ENCODE measurements around the gene TSHZ2. TPM values are rescaled to one million over a fixed set of nuclear protein-coding genes. Genes with fewer than 3 reads are reported as not detected.
"Not testable (repeated sequence)": the region's sequence is repeated elsewhere in the genome, so short reads cannot be mapped to it uniquely, and the experiment has no call there.

The TSHZ2 gene
- polyA plus RNA-seq, 1 donor from 2014 or later: 0.73 TPM

DNA sequence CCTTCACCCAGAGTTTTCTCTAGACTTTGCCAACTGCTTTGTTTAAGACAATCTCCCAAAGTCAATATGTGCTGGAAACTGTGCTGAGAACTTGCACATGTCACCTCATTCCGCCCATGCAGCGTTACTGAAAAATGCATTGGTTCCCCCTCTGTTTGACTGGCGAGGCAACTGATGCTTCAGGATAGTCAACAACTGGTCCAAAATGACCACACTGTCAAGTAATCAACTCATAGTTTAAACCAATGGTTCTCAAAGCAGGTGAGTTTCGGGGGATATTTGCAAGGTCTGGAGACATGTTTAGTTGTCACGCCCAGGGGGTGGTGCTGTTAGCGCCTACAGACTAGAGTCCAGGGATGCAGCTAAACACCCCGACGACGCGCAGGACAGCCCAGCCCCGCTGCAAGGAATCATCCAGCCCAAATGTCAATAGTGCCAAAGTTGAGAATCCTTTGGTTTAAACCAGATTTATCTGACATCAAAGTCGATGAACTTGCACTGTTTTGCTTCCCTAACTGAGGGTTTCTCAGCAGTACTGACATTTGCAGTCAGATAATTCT, 451.5 kb downstream of the TSHZ2 start:
- Mint-ChIP-seq H3K27me3 (peaks cover 2% of the 10 kb centered on the region), H3K4me1 (no peaks in the 10 kb centered on the region), H3K27ac (peak overlapping the region in 1 of 3 donors; percentile 3), H3K4me3 (peak overlapping the region in 1 of 4 donors; percentile 61), H3K36me3 (no peaks in the 10 kb centered on the region), H3K9me3 (peaks cover 2 to 4% (median 2%) of the 10 kb centered on the region in 3 donors)

DNA sequence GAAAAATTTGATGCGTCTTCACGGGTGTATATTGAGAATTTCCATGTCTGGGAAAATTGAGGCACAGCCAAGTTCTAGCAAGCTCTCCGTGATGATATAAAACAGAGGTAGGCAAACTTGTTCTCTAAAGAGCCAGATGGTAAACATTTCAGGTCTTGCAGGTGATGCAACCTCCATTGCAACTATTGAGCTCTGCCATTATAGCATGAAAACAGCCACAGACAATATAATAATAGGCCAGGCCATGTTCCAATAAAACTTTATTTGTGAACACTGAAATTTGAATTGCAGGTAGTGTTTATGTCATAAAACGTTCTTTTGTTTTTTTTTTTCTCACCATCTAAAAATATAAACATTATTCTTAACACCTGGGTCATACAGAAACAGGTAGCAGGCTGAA, 453.3 kb downstream of the TSHZ2 start:
- Mint-ChIP-seq H3K27me3 (peaks cover 3% of the 10 kb centered on the region), H3K36me3 (no peaks in the 10 kb centered on the region), H3K9me3 (peaks cover 2 to 4% (median 4%) of the 10 kb centered on the region in 3 donors), H3K27ac (no peak overlapping the region), H3K4me1 (no peaks in the 10 kb centered on the region), H3K4me3 (no peak overlapping the region)

DNA sequence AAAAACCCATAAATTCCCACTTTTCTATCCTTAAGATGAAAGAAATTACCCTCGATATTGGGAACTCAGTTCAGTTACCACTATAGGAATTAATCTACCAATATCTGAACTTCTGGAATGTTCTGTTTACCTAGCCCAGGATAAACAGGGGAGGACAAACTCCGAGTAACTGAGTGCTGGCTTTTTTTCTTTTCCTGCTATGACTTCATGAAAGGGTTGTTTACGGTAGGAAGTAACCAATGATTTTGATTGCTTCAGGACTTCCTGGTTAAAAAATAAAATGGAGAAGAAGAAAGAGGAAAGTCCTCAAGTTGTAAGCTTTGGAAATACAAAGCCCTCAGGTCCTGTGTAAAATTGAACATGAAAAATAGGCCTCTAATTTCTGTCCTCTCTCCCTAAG, 453.8 kb downstream of the TSHZ2 start:
- peaks cover 3% of the 10 kb centered on the region for H3K27me3 Mint-ChIP-seq
- no peaks in the 10 kb centered on the region for H3K36me3 Mint-ChIP-seq
- H3K9me3 Mint-ChIP-seq: peaks cover 2 to 4% (median 4%) of the 10 kb centered on the region in 3 donors
- no peak overlapping the region for H3K27ac Mint-ChIP-seq
- H3K4me1 Mint-ChIP-seq: no peaks in the 10 kb centered on the region
- no peak overlapping the region for H3K4me3 Mint-ChIP-seq

DNA sequence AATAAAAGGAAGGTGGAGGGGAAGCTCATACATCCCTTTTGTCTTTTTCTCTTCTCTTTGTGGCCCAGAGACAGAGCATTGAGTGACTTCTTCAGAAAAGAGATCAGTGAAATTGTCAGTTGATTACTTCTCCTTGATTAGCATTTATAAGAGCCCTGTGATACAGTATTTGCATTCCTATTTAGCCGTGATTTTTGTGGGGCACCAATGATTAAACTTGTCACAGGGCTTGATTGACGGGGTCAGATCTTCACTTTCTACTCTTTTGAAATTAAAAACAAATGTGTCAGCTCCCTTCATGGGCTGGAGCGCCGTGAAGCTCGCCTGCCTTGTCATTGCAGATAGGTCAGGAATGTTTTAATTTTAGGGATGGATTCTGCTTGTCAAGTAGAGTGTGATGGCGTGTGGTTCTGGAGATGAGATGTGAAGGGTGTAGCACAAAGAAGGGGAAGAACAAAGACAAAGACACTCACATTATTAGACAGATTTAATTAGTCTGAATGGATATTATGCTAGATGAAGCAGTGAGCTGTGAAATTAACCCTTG, 454.7 kb downstream of the TSHZ2 start:
- Mint-ChIP-seq H3K36me3 (no peaks in the 10 kb centered on the region), H3K27ac (no peak overlapping the region), H3K4me1 (no peaks in the 10 kb centered on the region), H3K4me3 (no peak overlapping the region), H3K9me3 (peaks cover 2 to 4% (median 4%) of the 10 kb centered on the region in 3 donors), H3K27me3 (peaks cover 3% of the 10 kb centered on the region)

DNA sequence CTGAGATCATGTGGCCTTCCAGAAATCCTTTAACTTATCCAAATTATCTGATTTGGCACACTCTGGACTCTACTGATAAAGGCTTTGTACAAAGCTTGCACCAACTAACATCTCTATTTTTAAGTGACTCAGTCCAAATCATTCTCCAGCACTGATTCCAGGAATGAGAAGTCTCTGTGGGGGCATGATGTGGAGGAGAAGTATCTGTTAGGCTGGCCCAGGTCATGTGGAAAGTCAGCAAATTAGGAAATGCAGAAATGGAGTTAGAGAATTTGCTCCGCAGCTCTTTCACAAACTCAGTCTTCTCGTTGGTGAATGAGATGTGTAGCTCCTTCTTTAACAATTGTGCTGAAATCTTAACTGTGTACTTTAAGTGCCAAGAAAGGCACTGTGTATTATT, 455.8 kb downstream of the TSHZ2 start:
- Mint-ChIP-seq H3K27me3 (peaks cover 3% of the 10 kb centered on the region), H3K4me3 (no peak overlapping the region), H3K36me3 (no peaks in the 10 kb centered on the region), H3K27ac (no peak overlapping the region), H3K4me1 (no peaks in the 10 kb centered on the region), H3K9me3 (peaks cover 3 to 4% (median 4%) of the 10 kb centered on the region in 3 donors)

DNA sequence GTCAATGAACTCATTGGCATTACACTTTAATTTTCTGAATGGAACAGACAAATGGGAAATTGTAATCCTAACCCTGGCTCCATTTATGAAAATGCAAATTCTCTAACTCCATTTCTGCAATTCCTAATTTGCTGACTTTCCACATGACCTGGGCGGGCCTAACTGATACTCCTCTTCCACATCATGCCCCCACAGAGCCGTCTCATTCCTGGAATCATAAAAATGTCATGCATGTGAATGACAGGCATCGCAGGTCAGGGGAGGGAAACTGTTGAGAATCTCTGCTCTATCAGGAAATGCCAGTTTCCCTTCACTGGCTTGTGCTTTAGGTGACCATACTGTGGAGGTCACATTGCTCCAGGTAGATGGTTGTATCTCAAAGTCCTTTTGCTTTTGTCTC, 456.4 kb downstream of the TSHZ2 start:
- no peaks in the 10 kb centered on the region for H3K4me1 Mint-ChIP-seq
- H3K9me3 Mint-ChIP-seq: peaks cover 2 to 4% (median 3%) of the 10 kb centered on the region in 3 donors
- no peaks in the 10 kb centered on the region for H3K36me3 Mint-ChIP-seq
- no peak overlapping the region for H3K27ac Mint-ChIP-seq
- no peak overlapping the region for H3K4me3 Mint-ChIP-seq
- H3K27me3 Mint-ChIP-seq: peaks cover 3% of the 10 kb centered on the region

DNA sequence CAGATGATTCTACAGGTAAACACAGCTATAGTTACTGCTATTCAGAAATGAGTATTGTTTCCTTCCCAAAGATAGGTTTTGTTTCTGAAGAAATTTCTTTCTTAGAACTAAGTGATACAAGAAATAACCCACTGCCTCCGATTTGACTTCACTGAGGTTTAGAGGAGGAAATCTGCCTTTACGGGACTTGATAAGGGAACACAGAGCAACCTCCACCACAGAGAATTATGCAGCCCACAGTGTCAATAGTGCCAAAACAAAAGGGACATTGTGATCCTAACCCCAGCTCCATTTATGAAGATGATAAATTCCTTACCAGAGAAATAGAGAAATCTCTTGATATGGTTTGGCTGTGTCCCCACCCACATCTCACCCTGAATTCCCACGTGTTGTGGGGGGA, 456.8 kb downstream of the TSHZ2 start:
- Mint-ChIP-seq H3K27ac (no peak overlapping the region), H3K36me3 (no peaks in the 10 kb centered on the region), H3K4me3 (no peak overlapping the region), H3K9me3 (peaks cover 2 to 4% (median 3%) of the 10 kb centered on the region in 3 donors), H3K4me1 (no peaks in the 10 kb centered on the region), H3K27me3 (peaks cover 3% of the 10 kb centered on the region)

DNA sequence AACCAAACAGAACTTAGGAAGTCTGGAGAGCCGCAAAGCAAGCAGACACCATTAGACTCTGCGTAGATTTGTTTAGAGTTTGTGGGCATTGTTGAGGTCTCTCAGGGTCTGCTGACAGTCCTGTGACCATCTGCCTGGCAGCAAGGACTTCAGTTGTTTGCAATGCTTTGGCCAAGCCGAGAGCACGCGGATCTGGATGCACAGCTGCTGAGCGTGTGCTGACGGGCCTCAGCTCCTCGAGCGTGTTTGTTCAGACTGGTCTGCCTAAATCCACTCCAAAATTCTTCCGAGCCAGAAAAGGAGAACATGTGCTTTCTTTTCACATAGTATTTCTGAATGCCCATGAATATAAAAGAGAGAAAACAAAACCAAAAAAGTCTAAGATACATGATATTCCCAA, 462.5 kb downstream of the TSHZ2 start:
- Mint-ChIP-seq H3K4me3 (no peak overlapping the region), H3K27me3 (peaks cover 2% of the 10 kb centered on the region), H3K27ac (no peak overlapping the region), H3K36me3 (peaks cover 4% of the 10 kb centered on the region), H3K4me1 (no peaks in the 10 kb centered on the region), H3K9me3 (peaks cover 0 to 3% (median 1%) of the 10 kb centered on the region in 3 donors)

DNA sequence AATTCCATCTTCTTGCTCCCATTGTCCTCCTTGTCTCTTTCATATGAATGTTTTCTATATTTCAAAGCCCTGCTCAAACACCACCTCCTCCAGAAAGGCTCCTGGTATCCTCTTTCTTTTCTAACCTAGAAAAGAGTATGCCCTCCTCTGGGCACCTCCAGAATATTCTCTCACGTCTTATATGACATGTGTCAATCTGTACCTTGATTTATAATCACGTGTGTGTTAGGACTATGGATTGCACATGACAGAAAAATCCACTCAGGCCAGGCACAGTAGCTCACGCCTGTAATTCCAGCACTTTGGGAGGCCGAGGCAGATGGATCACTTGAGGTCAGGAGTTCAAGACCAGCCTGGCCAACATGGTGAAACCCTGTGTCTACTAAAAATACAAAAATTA, 464.8 kb downstream of the TSHZ2 start:
- not testable (repeated sequence) for H3K27me3 Mint-ChIP-seq, H3K9me3 Mint-ChIP-seq, H3K4me3 Mint-ChIP-seq, H3K27ac Mint-ChIP-seq, H3K36me3 Mint-ChIP-seq, H3K4me1 Mint-ChIP-seq

DNA sequence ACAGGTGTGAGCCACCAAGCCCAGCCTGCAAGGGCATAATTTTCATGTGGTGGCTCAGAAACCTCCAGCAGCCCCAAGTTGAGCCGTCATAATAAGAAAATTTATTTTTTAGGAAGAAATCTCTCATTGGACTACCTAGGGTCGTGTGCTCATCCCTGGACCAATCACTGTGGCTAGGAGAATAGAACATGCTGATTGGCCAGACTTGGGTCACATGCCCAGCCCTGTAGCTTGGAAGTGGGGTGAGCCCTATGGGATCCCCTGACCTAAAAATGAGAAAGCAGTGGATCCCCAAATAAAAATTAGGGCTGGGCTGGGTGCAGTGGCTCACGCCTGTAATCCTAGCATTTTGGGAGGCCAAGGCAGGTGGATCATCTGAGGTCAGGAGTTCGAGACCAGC, 466.2 kb downstream of the TSHZ2 start:
- Mint-ChIP-seq H3K4me1 (no peaks in the 10 kb centered on the region), H3K27me3 (peaks cover 2% of the 10 kb centered on the region), H3K4me3 (no peak overlapping the region), H3K36me3 (peaks cover 8% of the 10 kb centered on the region), H3K27ac (no peak overlapping the region), H3K9me3 (peaks cover 0 to 3% (median 0%) of the 10 kb centered on the region in 3 donors)

DNA sequence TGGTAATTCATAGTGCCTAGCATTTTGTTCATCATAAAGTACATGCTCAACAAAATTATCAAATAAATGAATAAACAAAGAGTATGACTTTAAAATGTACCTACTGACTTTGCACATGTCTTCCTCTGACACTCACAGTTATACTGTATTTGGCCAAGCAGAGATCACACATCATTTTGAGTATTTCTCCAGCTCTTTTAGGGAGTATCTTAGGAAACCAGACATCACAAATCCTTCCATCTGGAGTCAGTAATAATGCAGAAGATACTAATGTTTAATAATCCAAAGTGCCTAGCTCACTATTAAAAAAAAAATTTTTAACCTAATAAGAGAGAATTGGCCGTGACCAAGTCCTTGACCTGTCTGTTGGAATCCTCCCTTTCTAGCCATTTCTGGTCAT, 466.9 kb downstream of the TSHZ2 start:
- Mint-ChIP-seq H3K36me3 (peaks cover 8% of the 10 kb centered on the region), H3K4me3 (no peak overlapping the region), H3K4me1 (no peaks in the 10 kb centered on the region), H3K27me3 (peaks cover 2% of the 10 kb centered on the region), H3K27ac (no peak overlapping the region), H3K9me3 (peaks cover 0 to 3% (median 0%) of the 10 kb centered on the region in 3 donors)

DNA sequence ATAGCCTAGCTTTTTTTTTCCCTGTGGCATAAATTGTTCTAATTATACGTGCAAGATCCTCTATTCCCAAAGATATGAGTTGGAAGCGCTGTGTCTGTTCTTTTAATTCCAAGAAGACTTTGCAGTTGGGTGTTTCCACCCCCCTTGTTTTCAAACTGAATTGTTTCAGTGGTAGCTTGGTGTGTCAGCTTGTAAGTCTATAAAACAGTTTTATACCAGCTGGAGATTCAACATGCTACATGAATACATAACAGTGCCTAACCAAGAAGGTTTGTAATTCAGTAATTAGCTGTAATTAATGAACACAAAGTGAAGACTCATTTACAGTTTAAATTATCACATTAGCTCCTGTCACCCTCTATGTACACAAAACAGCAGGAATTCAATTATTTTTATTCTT, 467.5 kb downstream of the TSHZ2 start:
- peaks cover 8% of the 10 kb centered on the region for H3K36me3 Mint-ChIP-seq
- no peak overlapping the region for H3K27ac Mint-ChIP-seq

DNA sequence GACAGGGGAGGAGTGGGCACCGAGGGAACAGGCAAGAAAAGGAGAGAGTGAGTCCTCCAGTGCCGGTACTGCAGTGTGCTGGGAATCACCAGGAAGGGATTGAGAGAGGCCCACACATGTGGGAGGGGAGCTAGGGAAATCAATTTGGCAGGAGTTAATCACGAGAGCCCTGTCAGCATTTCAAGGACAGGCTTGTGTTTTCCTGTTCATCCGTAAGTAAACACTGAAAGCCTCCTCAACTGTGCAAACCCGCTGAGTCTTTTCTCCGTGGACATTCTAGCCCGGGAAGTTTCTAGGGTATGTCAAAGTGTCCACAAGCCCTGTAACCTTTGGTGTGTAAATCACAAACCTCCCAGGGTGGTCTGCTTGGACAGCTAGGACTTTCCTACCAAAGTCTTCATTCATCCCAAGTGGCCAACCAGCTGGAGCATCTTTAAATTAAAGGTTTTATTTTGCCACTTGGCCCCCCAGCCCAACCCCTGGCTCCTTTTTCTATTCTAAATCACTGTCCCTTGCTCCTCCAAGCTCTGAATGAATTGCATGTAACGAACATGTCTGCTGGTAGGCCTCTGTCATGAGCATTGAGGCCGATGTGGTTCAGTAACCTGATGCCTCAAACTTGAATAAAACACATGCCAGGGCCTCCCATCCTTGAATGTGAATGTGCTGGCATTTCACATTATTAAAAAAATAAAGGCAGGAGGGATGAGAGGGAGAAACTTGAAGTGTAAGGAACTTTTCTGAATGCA, 472.4 kb downstream of the TSHZ2 start:
- Mint-ChIP-seq H3K27ac (no peak overlapping the region), H3K4me3 (peak overlapping the region in 1 of 4 donors; percentile 6), H3K9me3 (peaks cover 6 to 20% (median 17%) of the 10 kb centered on the region in 3 donors), H3K36me3 (peaks cover 6% of the 10 kb centered on the region), H3K27me3 (no peaks in the 10 kb centered on the region), H3K4me1 (no peaks in the 10 kb centered on the region)

More for the DNA sequence above, 467.5 kb downstream of the TSHZ2 start:
- H3K27me3 Mint-ChIP-seq: peaks cover 2% of the 10 kb centered on the region
- H3K9me3 Mint-ChIP-seq: peaks cover 0 to 3% (median 0%) of the 10 kb centered on the region in 3 donors
- no peaks in the 10 kb centered on the region for H3K4me1 Mint-ChIP-seq
- no peak overlapping the region for H3K4me3 Mint-ChIP-seq

DNA sequence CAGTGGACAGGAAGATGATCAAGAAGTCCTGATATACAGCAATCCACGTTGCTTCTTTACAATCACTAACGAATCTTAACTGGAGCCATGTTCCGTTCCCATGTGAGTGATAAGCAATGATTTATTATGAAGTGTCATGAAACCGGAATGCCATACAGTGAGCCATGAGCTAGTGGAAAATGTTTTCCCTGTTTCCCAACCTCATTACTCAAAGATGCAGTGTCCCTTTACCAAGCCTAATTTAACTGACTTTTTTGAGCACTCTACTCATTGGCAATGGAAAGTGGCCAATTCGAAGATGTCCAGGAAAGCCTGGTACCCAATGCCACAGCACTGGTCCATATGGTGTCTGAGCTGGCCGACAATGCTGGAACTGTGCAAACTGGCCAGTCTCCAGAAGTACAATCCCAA, 473.2 kb downstream of the TSHZ2 start:
- Mint-ChIP-seq H3K4me1 (no peaks in the 10 kb centered on the region), H3K27ac (no peak overlapping the region), H3K36me3 (peaks cover 11% of the 10 kb centered on the region), H3K4me3 (no peak overlapping the region), H3K27me3 (no peaks in the 10 kb centered on the region), H3K9me3 (peaks cover 6 to 27% (median 24%) of the 10 kb centered on the region in 3 donors)

DNA sequence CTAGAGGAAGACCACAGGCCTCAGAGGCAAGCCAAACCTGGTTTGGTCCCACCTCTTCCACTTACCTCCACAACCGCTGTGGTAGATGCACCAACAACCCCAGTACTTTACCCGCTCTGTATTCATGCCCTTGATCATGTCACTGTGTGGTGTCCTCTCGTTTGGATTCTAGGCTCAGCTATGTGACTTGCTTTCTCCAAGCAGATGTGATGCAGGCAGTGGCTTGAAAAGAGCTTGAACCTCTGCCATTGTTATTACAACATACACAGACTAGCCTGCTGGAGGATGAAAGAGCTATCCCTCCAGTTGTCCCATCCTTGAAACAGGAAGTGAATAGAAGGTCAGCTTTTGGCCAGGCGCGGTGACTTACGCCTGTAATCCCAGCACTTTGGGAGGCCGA, 473.8 kb downstream of the TSHZ2 start:
- no peak overlapping the region for H3K27ac Mint-ChIP-seq
- H3K9me3 Mint-ChIP-seq: peaks cover 6 to 29% (median 27%) of the 10 kb centered on the region in 3 donors
- H3K27me3 Mint-ChIP-seq: no peaks in the 10 kb centered on the region
- no peaks in the 10 kb centered on the region for H3K4me1 Mint-ChIP-seq
- H3K4me3 Mint-ChIP-seq: no peak overlapping the region
- H3K36me3 Mint-ChIP-seq: peaks cover 11% of the 10 kb centered on the region

DNA sequence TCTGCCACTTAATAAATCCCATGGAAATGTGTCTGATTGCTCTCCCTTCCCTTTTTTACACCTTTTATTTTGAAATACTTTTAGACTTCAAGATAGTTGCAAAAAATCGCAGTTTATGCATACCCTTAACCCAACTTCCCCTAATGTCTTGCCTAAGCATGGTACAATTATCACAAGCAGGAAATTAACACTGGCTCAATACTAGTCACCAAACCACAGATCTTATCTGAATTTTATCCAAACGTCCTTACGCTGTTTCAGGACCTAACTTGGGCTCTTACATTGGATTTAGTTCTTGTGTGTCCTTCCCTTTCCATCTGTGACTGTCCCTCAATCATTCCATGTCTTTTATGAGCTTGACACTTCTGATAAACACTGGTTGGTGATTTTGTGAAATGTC, 475.2 kb downstream of the TSHZ2 start:
- H3K4me3 Mint-ChIP-seq: no peak overlapping the region
- peaks cover 8% of the 10 kb centered on the region for H3K36me3 Mint-ChIP-seq
- H3K4me1 Mint-ChIP-seq: no peaks in the 10 kb centered on the region
- H3K27me3 Mint-ChIP-seq: no peaks in the 10 kb centered on the region
- no peak overlapping the region for H3K27ac Mint-ChIP-seq
- peaks cover 6 to 31% (median 29%) of the 10 kb centered on the region in 3 donors for H3K9me3 Mint-ChIP-seq
